ENCODE data around the gene CACNG3.

Gene CACNG3

GRCh38 chr16:24217461-24217860 is 38.7 kb upstream of the CACNG3 start:
- Histone ChIP-seq H2BK120ac (ENCODE audit: low read depth, low read length) (no peak overlapping the region), H3K27me3 (ENCODE audit: insufficient read depth, low read length, poor library complexity) (no peaks in the 10 kb centered on the region), H2AK5ac (ENCODE audit: low read length) (no peak overlapping the region), H3K56ac (ENCODE audit: low read length) (no peak overlapping the region), H3K23ac (ENCODE audit: low read length) (no peak overlapping the region), H3K4ac (ENCODE audit: low read depth, low read length) (no peak overlapping the region), H4K5ac (ENCODE audit: low read length) (no peak overlapping the region), H3K36me3 (ENCODE audit: control insufficient read depth, insufficient read depth, low read length) (no peaks in the 10 kb centered on the region), H3K4me1 (ENCODE audit: control insufficient read depth, low read depth, low read length) (no peaks in the 10 kb centered on the region), H3K27ac (ENCODE audit: low read depth, low read length) (no peak overlapping the region), H4K8ac (ENCODE audit: low read depth, low read length) (no peak overlapping the region), H3K4me2 (ENCODE audit: low read length) (no peak overlapping the region), H2BK15ac (replicated peaks; ENCODE audit: low read depth) (no peak overlapping the region), H2BK5ac (ENCODE audit: low read length) (no peak overlapping the region), H3K79me1 (ENCODE audit: low read length) (no peaks in the 10 kb centered on the region), H3K79me2 (ENCODE audit: control insufficient read depth, insufficient read depth, low read length) (no peaks in the 10 kb centered on the region), H3K9ac (ENCODE audit: low read length) (no peak overlapping the region), H3K18ac (ENCODE audit: low read length) (no peak overlapping the region), H3K4me3 (ENCODE audit: low read length) (no peak overlapping the region)
- no CpG with 5 or more reads among the region's 3 CpGs for WGBS (ENCODE audit: extremely low coverage, insufficient coverage, low lambda C conversion rate)
- no peak for DNase-seq

GRCh38 chr16:24218299-24218698 is 37.8 kb upstream of the CACNG3 start:
- H3K79me2 ChIP-seq (ENCODE audit: control insufficient read depth, insufficient read depth, low read length), result no peaks in the 10 kb centered on the region
- H3K27me3 ChIP-seq (ENCODE audit: insufficient read depth, low read length, poor library complexity), result no peaks in the 10 kb centered on the region
- H2BK5ac ChIP-seq (ENCODE audit: low read length), result no peak overlapping the region
- H3K23ac ChIP-seq (ENCODE audit: low read length), result no peak overlapping the region
- no peak overlapping the region for H3K27ac ChIP-seq (ENCODE audit: low read depth, low read length)
- H3K79me1 ChIP-seq (ENCODE audit: low read length), result no peaks in the 10 kb centered on the region
- H3K4ac ChIP-seq (ENCODE audit: low read depth, low read length), result no peak overlapping the region
- H4K8ac ChIP-seq (ENCODE audit: low read depth, low read length), result no peak overlapping the region
- no peak for DNase-seq
- H2BK120ac ChIP-seq (ENCODE audit: low read depth, low read length), result no peak overlapping the region
- no peak overlapping the region for H3K4me2 ChIP-seq (ENCODE audit: low read length)
- no peak overlapping the region for H3K9ac ChIP-seq (ENCODE audit: low read length)
- H3K4me1 ChIP-seq (ENCODE audit: control insufficient read depth, low read depth, low read length), result no peaks in the 10 kb centered on the region
- no peak overlapping the region for H3K56ac ChIP-seq (ENCODE audit: low read length)
- no peak overlapping the region for H2AK5ac ChIP-seq (ENCODE audit: low read length)
- H3K4me3 ChIP-seq (ENCODE audit: low read length), result no peak overlapping the region
- no peak overlapping the region for H4K5ac ChIP-seq (ENCODE audit: low read length)
- no peak overlapping the region for H2BK15ac ChIP-seq (replicated peaks; ENCODE audit: low read depth)
- H3K18ac ChIP-seq (ENCODE audit: low read length), result no peak overlapping the region
- no CpG with 5 or more reads among the region's 4 CpGs for WGBS (ENCODE audit: extremely low coverage, insufficient coverage, low lambda C conversion rate)
- no peaks in the 10 kb centered on the region for H3K36me3 ChIP-seq (ENCODE audit: control insufficient read depth, insufficient read depth, low read length)

GRCh38 chr16:24221219-24221618 is 34.9 kb upstream of the CACNG3 start:
- Histone ChIP-seq H3K4me3 (ENCODE audit: low read length) (no peak overlapping the region), H3K27ac (ENCODE audit: low read depth, low read length) (no peak overlapping the region), H3K4me1 (ENCODE audit: control insufficient read depth, low read depth, low read length) (no peaks in the 10 kb centered on the region), H3K23ac (ENCODE audit: low read length) (no peak overlapping the region), H3K18ac (ENCODE audit: low read length) (no peak overlapping the region), H2BK120ac (ENCODE audit: low read depth, low read length) (no peak overlapping the region), H3K79me1 (ENCODE audit: low read length) (no peaks in the 10 kb centered on the region), H4K5ac (ENCODE audit: low read length) (no peak overlapping the region), H4K8ac (ENCODE audit: low read depth, low read length) (no peak overlapping the region), H3K56ac (ENCODE audit: low read length) (no peak overlapping the region), H2BK5ac (ENCODE audit: low read length) (no peak overlapping the region), H3K9ac (ENCODE audit: low read length) (no peak overlapping the region), H3K4me2 (ENCODE audit: low read length) (no peak overlapping the region), H3K4ac (ENCODE audit: low read depth, low read length) (no peak overlapping the region), H3K27me3 (ENCODE audit: insufficient read depth, low read length, poor library complexity) (no peaks in the 10 kb centered on the region), H2BK15ac (replicated peaks; ENCODE audit: low read depth) (no peak overlapping the region), H2AK5ac (ENCODE audit: low read length) (no peak overlapping the region), H3K79me2 (ENCODE audit: control insufficient read depth, insufficient read depth, low read length) (no peaks in the 10 kb centered on the region), H3K36me3 (ENCODE audit: control insufficient read depth, insufficient read depth, low read length) (no peaks in the 10 kb centered on the region)
- no peak for DNase-seq
- no CpG with 5 or more reads among the region's 2 CpGs for WGBS (ENCODE audit: extremely low coverage, insufficient coverage, low lambda C conversion rate)

GRCh38 chr16:24228514-24228913 is 27.6 kb upstream of the CACNG3 start:
- DNase-seq, result no peak
- H3K27ac ChIP-seq (ENCODE audit: low read depth, low read length), result no peak overlapping the region
- no peaks in the 10 kb centered on the region for H3K79me1 ChIP-seq (ENCODE audit: low read length)
- H3K18ac ChIP-seq (ENCODE audit: low read length), result no peak overlapping the region
- no peak overlapping the region for H3K23ac ChIP-seq (ENCODE audit: low read length)
- H2BK15ac ChIP-seq (replicated peaks; ENCODE audit: low read depth), result no peak overlapping the region
- no peak overlapping the region for H3K4ac ChIP-seq (ENCODE audit: low read depth, low read length)
- no peak overlapping the region for H2BK120ac ChIP-seq (ENCODE audit: low read depth, low read length)
- H3K56ac ChIP-seq (ENCODE audit: low read length), result no peak overlapping the region
- H2AK5ac ChIP-seq (ENCODE audit: low read length), result no peak overlapping the region
- H4K8ac ChIP-seq (ENCODE audit: low read depth, low read length), result no peak overlapping the region
- no peaks in the 10 kb centered on the region for H3K36me3 ChIP-seq (ENCODE audit: control insufficient read depth, insufficient read depth, low read length)
- H3K79me2 ChIP-seq (ENCODE audit: control insufficient read depth, insufficient read depth, low read length), result no peaks in the 10 kb centered on the region
- H3K9ac ChIP-seq (ENCODE audit: low read length), result no peak overlapping the region
- H3K4me2 ChIP-seq (ENCODE audit: low read length), result no peak overlapping the region
- H4K5ac ChIP-seq (ENCODE audit: low read length), result no peak overlapping the region
- H3K4me1 ChIP-seq (ENCODE audit: control insufficient read depth, low read depth, low read length), result no peaks in the 10 kb centered on the region
- WGBS (ENCODE audit: extremely low coverage, insufficient coverage, low lambda C conversion rate), result no CpG with 5 or more reads among the region's 7 CpGs
- H3K27me3 ChIP-seq (ENCODE audit: insufficient read depth, low read length, poor library complexity), result no peaks in the 10 kb centered on the region
- no peak overlapping the region for H3K4me3 ChIP-seq (ENCODE audit: low read length)
- no peak overlapping the region for H2BK5ac ChIP-seq (ENCODE audit: low read length)

- Histone ChIP-seq H4K5ac (ENCODE audit: low read length) (no peak overlapping the region), H3K4me2 (ENCODE audit: low read length) (no peak overlapping the region), H2AK5ac (ENCODE audit: low read length) (no peak overlapping the region), H3K4me1 (ENCODE audit: control insufficient read depth, low read depth, low read length) (no peaks in the 10 kb centered on the region), H3K36me3 (ENCODE audit: control insufficient read depth, insufficient read depth, low read length) (no peaks in the 10 kb centered on the region), H3K18ac (ENCODE audit: low read length) (no peak overlapping the region), H2BK5ac (ENCODE audit: low read length) (no peak overlapping the region), H2BK15ac (replicated peaks; ENCODE audit: low read depth) (no peak overlapping the region), H3K4ac (ENCODE audit: low read depth, low read length) (no peak overlapping the region), H3K23ac (ENCODE audit: low read length) (no peak overlapping the region), H3K79me2 (ENCODE audit: control insufficient read depth, insufficient read depth, low read length) (no peaks in the 10 kb centered on the region), H3K56ac (ENCODE audit: low read length) (no peak overlapping the region), H3K27ac (ENCODE audit: low read depth, low read length) (no peak overlapping the region), H3K4me3 (ENCODE audit: low read length) (no peak overlapping the region), H3K79me1 (ENCODE audit: low read length) (no peaks in the 10 kb centered on the region), H3K9ac (ENCODE audit: low read length) (no peak overlapping the region), H4K8ac (ENCODE audit: low read depth, low read length) (no peak overlapping the region), H3K27me3 (ENCODE audit: insufficient read depth, low read length, poor library complexity) (no peaks in the 10 kb centered on the region), H2BK120ac (ENCODE audit: low read depth, low read length) (no peak overlapping the region)
- no peak for DNase-seq
- no CpG with 5 or more reads among the region's 2 CpGs for WGBS (ENCODE audit: extremely low coverage, insufficient coverage, low lambda C conversion rate)
Measured at GRCh38 chr16:24232936-24233335, 23.2 kb upstream of the CACNG3 start.

DNA sequence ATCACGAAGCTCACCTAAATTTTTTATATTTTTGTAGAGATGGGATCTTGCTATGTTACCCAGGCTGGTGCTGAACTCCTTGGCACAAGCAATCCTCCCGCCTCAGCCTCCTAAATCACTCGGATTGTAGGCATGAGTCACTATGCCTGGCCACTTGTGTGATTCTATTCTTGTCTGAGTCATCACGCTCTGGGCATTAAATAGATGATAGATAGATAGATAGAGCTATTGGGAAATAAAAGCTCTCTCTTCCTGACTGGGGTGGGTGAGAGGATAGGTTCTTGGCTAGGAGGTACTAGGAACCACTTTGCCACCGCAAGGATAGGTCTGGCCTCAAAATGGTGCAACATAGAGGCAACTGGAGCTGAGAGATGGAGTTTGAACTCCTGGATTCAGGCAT is 21.4 kb upstream of the CACNG3 start:
- no CpG with 5 or more reads among the region's 5 CpGs for WGBS (ENCODE audit: extremely low coverage, insufficient coverage, low lambda C conversion rate)
- no peak overlapping the region for H4K5ac ChIP-seq (ENCODE audit: low read length)
- no peak overlapping the region for H3K9ac ChIP-seq (ENCODE audit: low read length)
- H3K23ac ChIP-seq (ENCODE audit: low read length), result no peak overlapping the region
- no peaks in the 10 kb centered on the region for H3K4me1 ChIP-seq (ENCODE audit: control insufficient read depth, low read depth, low read length)
- H3K79me1 ChIP-seq (ENCODE audit: low read length), result no peaks in the 10 kb centered on the region
- no peaks in the 10 kb centered on the region for H3K79me2 ChIP-seq (ENCODE audit: control insufficient read depth, insufficient read depth, low read length)
- no peak overlapping the region for H2BK15ac ChIP-seq (replicated peaks; ENCODE audit: low read depth)
- H2BK5ac ChIP-seq (ENCODE audit: low read length), result no peak overlapping the region
- no peak for DNase-seq
- H3K27ac ChIP-seq (ENCODE audit: low read depth, low read length), result no peak overlapping the region
- no peaks in the 10 kb centered on the region for H3K36me3 ChIP-seq (ENCODE audit: control insufficient read depth, insufficient read depth, low read length)
- H4K8ac ChIP-seq (ENCODE audit: low read depth, low read length), result no peak overlapping the region
- H3K18ac ChIP-seq (ENCODE audit: low read length), result no peak overlapping the region
- no peak overlapping the region for H3K4me3 ChIP-seq (ENCODE audit: low read length)
- H3K4me2 ChIP-seq (ENCODE audit: low read length), result no peak overlapping the region
- H2BK120ac ChIP-seq (ENCODE audit: low read depth, low read length), result no peak overlapping the region
- no peak overlapping the region for H3K56ac ChIP-seq (ENCODE audit: low read length)
- no peaks in the 10 kb centered on the region for H3K27me3 ChIP-seq (ENCODE audit: insufficient read depth, low read length, poor library complexity)
- H3K4ac ChIP-seq (ENCODE audit: low read depth, low read length), result no peak overlapping the region
- no peak overlapping the region for H2AK5ac ChIP-seq (ENCODE audit: low read length)

All from mesendoderm (in vitro differentiated cells).